Esophagus muscularis mucosa (tissue), 3 donors: ENCODE results near the gene IL12RB1.
"Not testable (repeated sequence)": the region's sequence is repeated elsewhere in the genome, so short reads cannot be mapped to it uniquely, and the experiment has no call there.

Source experiments
- CTCF ChIP-seq, 3 experiments: fragments of 200-600 bp in 2 of 3; fragments of 450-650 bp in 1 of 3; sonication (generic) in 2 of 3; IDR thresholded peaks; one replicate each; pipeline ENCODE4 v1.5.1; 2017 to 2019; ENCODE audit warnings: antibody characterized with exemption in 3 of 3, mild to moderate bottlenecking in 2 of 3, moderate library complexity in 1 of 3
- POLR2A ChIP-seq: fragments of 450-650 bp; IDR thresholded peaks from one replicate; pipeline ENCODE4 v1.6.1; 2017; ENCODE audit warnings: antibody characterized with exemption, moderate library complexity, mild to moderate bottlenecking, low read depth
- POLR2AphosphoS5 ChIP-seq, 2 donors: sonication (generic); formaldehyde crosslinking; IDR thresholded peaks; one replicate each; pipeline ENCODE4 v1.6.1; 2017; ENCODE audit warnings: antibody characterized with exemption in 2 of 2

GRCh38 chr19:18105259-18105658 is 18.5 kb upstream of the IL12RB1 start:
- TF ChIP-seq CTCF (IDR thresholded peaks at IDR 0.05); POLR2A; POLR2AphosphoS5 (IDR thresholded peaks at IDR 0.05): not testable (repeated sequence)
